AG04450 (cell line): ENCODE measurements around the gene CALM3. TPM values are rescaled to one million over a fixed set of nuclear protein-coding genes. Genes with fewer than 3 reads are reported as not detected.

Source experiments
- CTCF ChIA-PET: fragments of 300-600, 350-600 bp; formaldehyde crosslinking; extraction: SDS; loops from one replicate; lab custom pipeline; 2022; ENCODE audit warnings: antibody characterized with exemption, inconsistent platforms; lab: Charles Lee
- POLR2A ChIA-PET: fragments of 350-600 bp; formaldehyde crosslinking; extraction: SDS; loops from one replicate; lab custom pipeline; 2021; ENCODE audit warnings: antibody characterized with exemption, inconsistent platforms; lab: Yijun Ruan, JAX
- DNase-seq: peaks from one replicate; pipeline ENCODE4 v3.0.0-alpha.2; 2011; ENCODE audit warnings: low read depth, low spot score
- H3K27ac ChIP-seq: one replicate; pipeline ENCODE4 v1.5.1; 2012; ENCODE audit warnings: low read depth, low read length, control low read depth
- H3K27me3 ChIP-seq: one replicate; pipeline ENCODE4 v1.6.0; 2012; ENCODE audit warnings: low read length; ENCODE audit not compliant: control insufficient read depth, insufficient read depth
- H3K4me3 ChIP-seq: 2 replicates; pipeline ENCODE4 v1.5.1; 2011; ENCODE audit warnings: mild to moderate bottlenecking, low read depth, low read length, control low read depth
- H3K9me3 ChIP-seq: 2 replicates; pipeline ENCODE4 v1.5.1; 2012; ENCODE audit warnings: low read length; ENCODE audit not compliant: control insufficient read depth, insufficient read depth
- CTCF ChIP-seq: IDR thresholded peaks from 2 replicates; pipeline ENCODE4 v1.5.1; 2011; ENCODE audit warnings: low read depth, low read length, control low read depth, inconsistent platforms
- polyA plus RNA-seq: library from polyadenylated mRNA; depleted of rRNA; stranded (reverse); fragments of >200 nt; gene quantifications from 2 replicates; pipeline ENCODE4 v1.2.3, GENCODE V29; 2011

CALM3 gene
- polyA plus RNA-seq, 1 experiment: 744 TPM

GRCh38 chr19:46609511-46610412 is 8.6 kb downstream of the CALM3 start:
- Histone ChIP-seq H3K27ac (no peak overlapping the region), H3K27me3 (no peaks in the 10 kb centered on the region), H3K9me3 (no peaks in the 10 kb centered on the region), H3K4me3 (no peak overlapping the region)
- TF ChIP-seq CTCF: no peak
- ChIA-PET POLR2A (interaction anchor here (0.5 kb wide), 1 partner anchor 180 kb away, joined by 4 read pairs; no protein-coding TSS in a partner anchor), CTCF (interaction anchor here (14.3 kb wide), 1 partner anchor 55 kb away, joined by 296 read pairs; the partner anchor contains the start of gene DACT3)
- DNase-seq: no peak

GRCh38 chr19:46610413-46610775 is 9.3 kb downstream of the CALM3 start:
- ChIA-PET CTCF (interaction anchor here (14.3 kb wide), 1 partner anchor 54 kb away, joined by 296 read pairs; the partner anchor contains the start of gene DACT3), POLR2A (interaction anchor here (0.5 to 0.8 kb wide), 3 partner anchors 51 to 828 kb away, joined by 4 to 6 read pairs (median 5); partner anchors contain the start of gene DMPK)
- no peaks in the 10 kb centered on the region for H3K27me3 ChIP-seq
- H3K27ac ChIP-seq: no peak overlapping the region
- no peak overlapping the region for H3K4me3 ChIP-seq
- DNase-seq: no peak
- H3K9me3 ChIP-seq: no peaks in the 10 kb centered on the region
- TF ChIP-seq CTCF: no peak

- TF ChIP-seq CTCF: no peak
- H3K4me3 ChIP-seq: no peak overlapping the region
- H3K27ac ChIP-seq: no peak overlapping the region
- H3K27me3 ChIP-seq: no peaks in the 10 kb centered on the region
- no peak for DNase-seq
- H3K9me3 ChIP-seq: no peaks in the 10 kb centered on the region
- ChIA-PET CTCF (interaction anchor here (1.6 to 14.3 kb wide), 2 partner anchors 53 to 81 kb away, joined by 4 to 296 read pairs; partner anchors contain the start of gene DACT3), POLR2A (interaction anchor here (0.6 to 1.3 kb wide), 5 partner anchors 10 to 829 kb away, joined by 4 to 6 read pairs (median 5); partner anchors contain the start of genes CALM3 and DMPK)
Measured at GRCh38 chr19:46610851-46611770, 10.0 kb downstream of the CALM3 start.

GRCh38 chr19:46611776-46612175 is 10.6 kb downstream of the CALM3 start:
- Histone ChIP-seq H3K27ac (no peak overlapping the region), H3K9me3 (no peaks in the 10 kb centered on the region), H3K27me3 (no peaks in the 10 kb centered on the region), H3K4me3 (no peak overlapping the region)
- TF ChIP-seq CTCF: no peak
- ChIA-PET CTCF (interaction anchor here (1.6 to 14.3 kb wide), 2 partner anchors 53 to 82 kb away, joined by 4 to 296 read pairs; partner anchors contain the start of gene DACT3), POLR2A (interaction anchor here (0.6 to 1.3 kb wide), 2 partner anchors 11 to 191 kb away, joined by 4 to 5 read pairs; partner anchors contain the start of gene CALM3)
- DNase-seq: no peak
